Memory B cell (primary cell): ENCODE data around the gene IL6R.
"Not testable (repeated sequence)": the region's sequence is repeated elsewhere in the genome, so short reads cannot be mapped to it uniquely, and the experiment has no call there.

Source experiments
- ATAC-seq: fragments of 150-1000 bp; cut with Tn5 transposase; 2 replicates; pipeline ENCODE4 v1.10.0; 2021; ENCODE audit warnings: low read depth, mild to moderate bottlenecking, moderate library complexity
- DNase-seq, 2 donors: peaks; one replicate each; pipeline ENCODE4 v3.0.0; 2022; ENCODE audit warnings: low spot score in 2 of 2
- H3K27ac Mint-ChIP-seq: one replicate; pipeline ENCODE4 v1.8.0; 2022; ENCODE audit warnings: mild to moderate bottlenecking, moderate library complexity, mixed read lengths
- H3K27me3 Mint-ChIP-seq: one replicate; pipeline ENCODE4 v1.8.0; 2022; ENCODE audit warnings: mixed read lengths
- H3K36me3 Mint-ChIP-seq: one replicate; pipeline ENCODE4 v1.8.0; 2022; ENCODE audit warnings: mild to moderate bottlenecking, mixed read lengths
- H3K4me1 Mint-ChIP-seq: one replicate; pipeline ENCODE4 v1.8.0; 2022; ENCODE audit warnings: mixed read lengths
- H3K4me3 Mint-ChIP-seq: one replicate; pipeline ENCODE4 v1.8.0; 2022; ENCODE audit warnings: mild to moderate bottlenecking, moderate library complexity, mixed read lengths
- H3K9me3 Mint-ChIP-seq: one replicate; pipeline ENCODE4 v1.8.0; 2022; ENCODE audit warnings: mixed read lengths

Gene IL6R

GRCh38 chr1:154404984-154405746, at the start of gene IL6R:
TSS of gene IL6R (plus strand) at chr1:154405343. CDS start at chr1:154405630, 287 bp downstream.
- DNase-seq (peak; percentile 63 to 70), ATAC-seq (peak; percentile 65)
- no peaks in the 10 kb centered on the region for H3K27me3 Mint-ChIP-seq
- H3K4me3 Mint-ChIP-seq = peak within 1 kb of the TSS; percentile 89
- H3K27ac Mint-ChIP-seq = peak within 1 kb of the TSS; percentile 65
- no peaks in the 10 kb centered on the region for H3K9me3 Mint-ChIP-seq
- no peaks in the 10 kb centered on the region for H3K36me3 Mint-ChIP-seq
- peaks cover 45% of the 10 kb centered on the region for H3K4me1 Mint-ChIP-seq

GRCh38 chr1:154358519-154358918, 46.6 kb upstream of the IL6R start:
- Mint-ChIP-seq H3K27me3 (peaks cover under 1% of the 10 kb centered on the region), H3K4me3 (no peak overlapping the region), H3K4me1 (peaks cover 5% of the 10 kb centered on the region), H3K9me3 (no peaks in the 10 kb centered on the region), H3K36me3 (no peaks in the 10 kb centered on the region), H3K27ac (no peak overlapping the region)
- no peak for ATAC-seq
- no peak for DNase-seq

- no peaks in the 10 kb centered on the region for H3K4me1 Mint-ChIP-seq
- no peaks in the 10 kb centered on the region for H3K36me3 Mint-ChIP-seq
- no peak overlapping the region for H3K27ac Mint-ChIP-seq
- ATAC-seq (no peak), DNase-seq (no peak)
- H3K9me3 Mint-ChIP-seq = no peaks in the 10 kb centered on the region
- no peak overlapping the region for H3K4me3 Mint-ChIP-seq
- no peaks in the 10 kb centered on the region for H3K27me3 Mint-ChIP-seq
These were observed 44.9 kb upstream of the IL6R start for GRCh38 chr1:154360288-154360687.

GRCh38 chr1:154360881-154361280, 44.3 kb upstream of the IL6R start:
- not testable (repeated sequence) for H3K27ac Mint-ChIP-seq, H3K4me1 Mint-ChIP-seq, DNase-seq, H3K27me3 Mint-ChIP-seq, H3K9me3 Mint-ChIP-seq, H3K4me3 Mint-ChIP-seq, ATAC-seq, H3K36me3 Mint-ChIP-seq

- no peaks in the 10 kb centered on the region for H3K9me3 Mint-ChIP-seq
- DNase-seq (no peak), ATAC-seq (no peak)
- no peaks in the 10 kb centered on the region for H3K27me3 Mint-ChIP-seq
- H3K36me3 Mint-ChIP-seq = no peaks in the 10 kb centered on the region
- no peak overlapping the region for H3K4me3 Mint-ChIP-seq
- H3K4me1 Mint-ChIP-seq = no peaks in the 10 kb centered on the region
- no peak overlapping the region for H3K27ac Mint-ChIP-seq
These were observed 43.8 kb upstream of the IL6R start for GRCh38 chr1:154361357-154361756.

GRCh38 chr1:154371436-154371835, 33.7 kb upstream of the IL6R start:
- DNase-seq (no peak), ATAC-seq (no peak)
- Mint-ChIP-seq H3K27me3 (no peaks in the 10 kb centered on the region), H3K36me3 (no peaks in the 10 kb centered on the region), H3K9me3 (no peaks in the 10 kb centered on the region), H3K4me3 (no peak overlapping the region), H3K27ac (no peak overlapping the region), H3K4me1 (no peaks in the 10 kb centered on the region)

- not testable (repeated sequence) for H3K4me1 Mint-ChIP-seq, DNase-seq, H3K9me3 Mint-ChIP-seq, H3K4me3 Mint-ChIP-seq, H3K36me3 Mint-ChIP-seq, H3K27me3 Mint-ChIP-seq, H3K27ac Mint-ChIP-seq, ATAC-seq
These were observed 31.3 kb upstream of the IL6R start for GRCh38 chr1:154373777-154374357.

GRCh38 chr1:154379301-154379700, 25.8 kb upstream of the IL6R start:
- H3K27me3 Mint-ChIP-seq = no peaks in the 10 kb centered on the region
- ATAC-seq (no peak), DNase-seq (no peak)
- no peaks in the 10 kb centered on the region for H3K36me3 Mint-ChIP-seq
- no peak overlapping the region for H3K4me3 Mint-ChIP-seq
- no peaks in the 10 kb centered on the region for H3K9me3 Mint-ChIP-seq
- no peaks in the 10 kb centered on the region for H3K4me1 Mint-ChIP-seq
- no peak overlapping the region for H3K27ac Mint-ChIP-seq

- peaks cover 2% of the 10 kb centered on the region for H3K9me3 Mint-ChIP-seq
- DNase-seq = no peak
These were observed 20.3 kb upstream of the IL6R start for GRCh38 chr1:154384650-154385489.

GRCh38 chr1:154386643-154387352, 18.3 kb upstream of the IL6R start:
- peak overlapping the region; percentile 87 for H3K27ac Mint-ChIP-seq
- peak overlapping the region; percentile 87 for H3K4me3 Mint-ChIP-seq
- ATAC-seq (peak; percentile 86), DNase-seq (peak; percentile 33 to 48)
- H3K4me1 Mint-ChIP-seq = peaks cover 14% of the 10 kb centered on the region
- peaks cover 5% of the 10 kb centered on the region for H3K36me3 Mint-ChIP-seq
- H3K9me3 Mint-ChIP-seq = peaks cover 2% of the 10 kb centered on the region
- no peaks in the 10 kb centered on the region for H3K27me3 Mint-ChIP-seq

More at GRCh38 chr1:154384650-154385489, 20.3 kb upstream of the IL6R start:
- Mint-ChIP-seq H3K4me3 (peak overlapping the region; percentile 12), H3K27me3 (no peaks in the 10 kb centered on the region), H3K4me1 (peaks cover 14% of the 10 kb centered on the region), H3K36me3 (peaks cover 5% of the 10 kb centered on the region), H3K27ac (peak overlapping the region; percentile 83)
- no peak for ATAC-seq

- no peaks in the 10 kb centered on the region for H3K27me3 Mint-ChIP-seq
- no peaks in the 10 kb centered on the region for H3K9me3 Mint-ChIP-seq
- ATAC-seq (no peak), DNase-seq (no peak)
- H3K4me3 Mint-ChIP-seq = no peak overlapping the region
- no peaks in the 10 kb centered on the region for H3K36me3 Mint-ChIP-seq
- peaks cover 6% of the 10 kb centered on the region for H3K4me1 Mint-ChIP-seq
- H3K27ac Mint-ChIP-seq = no peak overlapping the region
These were observed 13.9 kb upstream of the IL6R start for GRCh38 chr1:154391086-154391770.

GRCh38 chr1:154398141-154398540, 7.0 kb upstream of the IL6R start:
- no peaks in the 10 kb centered on the region for H3K4me1 Mint-ChIP-seq
- DNase-seq = no peak
- H3K27ac Mint-ChIP-seq = no peak overlapping the region
- H3K27me3 Mint-ChIP-seq = no peaks in the 10 kb centered on the region
- no peak for ATAC-seq
- no peaks in the 10 kb centered on the region for H3K9me3 Mint-ChIP-seq
- no peak overlapping the region for H3K4me3 Mint-ChIP-seq
- H3K36me3 Mint-ChIP-seq = no peaks in the 10 kb centered on the region

- DNase-seq (no peak), ATAC-seq (no peak)
- Mint-ChIP-seq H3K9me3 (no peaks in the 10 kb centered on the region), H3K4me3 (no peak overlapping the region), H3K36me3 (no peaks in the 10 kb centered on the region), H3K27me3 (no peaks in the 10 kb centered on the region), H3K4me1 (peaks cover 1% of the 10 kb centered on the region), H3K27ac (no peak overlapping the region)
These were observed 6.5 kb upstream of the IL6R start for GRCh38 chr1:154398678-154399077.
